Karpas-422 (cell line): ENCODE data around the gene HS3ST6. TPM values are rescaled to one million over a fixed set of nuclear protein-coding genes. Genes with fewer than 3 reads are reported as not detected.
"Not testable (repeated sequence)": the region's sequence is repeated elsewhere in the genome, so short reads cannot be mapped to it uniquely, and the experiment has no call there.

Experiments
- DNase-seq: peaks from one replicate; pipeline ENCODE4 v3.0.0-alpha.2; 2015
- H2AFZ ChIP-seq: fragments of 200-600 bp; sonication (generic); 2 replicates; pipeline ENCODE4 v1.6.1; 2014; ENCODE audit warnings: antibody characterized with exemption, low read length, mixed read lengths
- H3K27ac ChIP-seq: fragments of 200-600 bp; sonication (generic); 2 replicates; pipeline ENCODE4 v1.5.1; 2014; ENCODE audit warnings: mild to moderate bottlenecking, low read length, moderate library complexity
- H3K27me3 ChIP-seq: fragments of 200-600 bp; sonication (generic); 2 replicates; pipeline ENCODE4 v1.6.1; 2014; ENCODE audit warnings: low read length, mixed read lengths
- H3K36me3 ChIP-seq: fragments of 200-600 bp; sonication (generic); 2 replicates; pipeline ENCODE4 v1.6.1; 2014; ENCODE audit warnings: low read length, mixed read lengths; ENCODE audit not compliant: insufficient read depth
- H3K4me1 ChIP-seq: fragments of 200-600 bp; sonication (generic); 2 replicates; pipeline ENCODE4 v1.6.1; 2014; ENCODE audit warnings: mild to moderate bottlenecking, low read length, mixed read lengths
- H3K4me2 ChIP-seq: fragments of 200-600 bp; sonication (generic); 2 replicates; pipeline ENCODE4 v1.6.1; 2014; ENCODE audit warnings: low read length, low read depth, mild to moderate bottlenecking; ENCODE audit not compliant: poor library complexity, severe bottlenecking
- H3K4me3 ChIP-seq: fragments of 200-600 bp; sonication (generic); 2 replicates; pipeline ENCODE4 v1.5.1; 2014; ENCODE audit warnings: mild to moderate bottlenecking, antibody characterized with exemption, low read length, mixed read lengths
- H3K79me2 ChIP-seq: fragments of 200-600 bp; sonication (generic); 2 replicates; pipeline ENCODE4 v1.6.1; 2014; ENCODE audit warnings: mild to moderate bottlenecking, low read length, mixed read lengths
- H3K9ac ChIP-seq: fragments of 200-600 bp; sonication (generic); 2 replicates; pipeline ENCODE4 v1.6.0; 2014; ENCODE audit warnings: low read length
- H3K9me2 ChIP-seq: fragments of 200-600 bp; sonication (generic), shearing (Covaris generic); replicated peaks from 2 replicates; pipeline ENCODE4 v1.6.0; 2014; ENCODE audit warnings: mild to moderate bottlenecking, low read length, moderate library complexity; ENCODE audit not compliant: insufficient read depth
- H3K9me3 ChIP-seq: fragments of 300-700, 200-600 bp; sonication (generic); 2 replicates; pipeline ENCODE4 v1.6.1; 2014; ENCODE audit warnings: low read length, mixed read lengths
- H4K20me1 ChIP-seq: fragments of 200-600 bp; sonication (generic); 2 replicates; pipeline ENCODE4 v1.6.1; 2014; ENCODE audit warnings: mild to moderate bottlenecking, antibody characterized with exemption, low read length, low read depth; ENCODE audit not compliant: insufficient read depth
- total RNA-seq: library from RNA; depleted of rRNA; stranded (reverse); fragments of >200 nt; shearing (Covaris generic); gene quantifications from 2 replicates; pipeline ENCODE4 v1.2.3, GENCODE V29; 2014; ENCODE audit warnings: low replicate concordance

Gene HS3ST6
- total RNA-seq, 1 experiment from 2014 or later = not detected

DNA sequence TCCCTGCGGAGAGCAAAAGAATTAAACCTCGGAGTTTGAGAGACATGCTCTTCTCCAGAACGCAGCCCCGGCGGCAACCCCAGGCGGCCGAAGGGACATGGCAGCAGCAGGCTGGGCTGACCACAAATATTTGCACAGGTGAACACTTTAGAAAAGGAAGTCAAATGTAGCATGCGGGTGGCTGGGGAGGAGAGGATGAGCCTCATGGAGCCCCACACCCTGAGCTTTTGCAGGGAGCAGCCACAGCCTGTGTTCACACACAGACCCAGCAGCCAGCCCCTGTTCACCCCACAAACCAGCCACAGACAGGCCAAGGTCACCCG, 17.8 kb downstream of the HS3ST6 start:
- no peaks in the 10 kb centered on the region for H3K9me3 ChIP-seq
- no peak overlapping the region for H3K9ac ChIP-seq
- no peaks in the 10 kb centered on the region for H3K27me3 ChIP-seq
- H3K36me3 ChIP-seq = no peaks in the 10 kb centered on the region
- H2AFZ ChIP-seq = no peak overlapping the region
- no peaks in the 10 kb centered on the region for H3K9me2 ChIP-seq
- no peaks in the 10 kb centered on the region for H3K79me2 ChIP-seq
- H4K20me1 ChIP-seq = no peaks in the 10 kb centered on the region
- H3K4me1 ChIP-seq = no peaks in the 10 kb centered on the region
- no peak for DNase-seq
- no peak overlapping the region for H3K4me2 ChIP-seq
- no peak overlapping the region for H3K4me3 ChIP-seq
- no peak overlapping the region for H3K27ac ChIP-seq

DNA sequence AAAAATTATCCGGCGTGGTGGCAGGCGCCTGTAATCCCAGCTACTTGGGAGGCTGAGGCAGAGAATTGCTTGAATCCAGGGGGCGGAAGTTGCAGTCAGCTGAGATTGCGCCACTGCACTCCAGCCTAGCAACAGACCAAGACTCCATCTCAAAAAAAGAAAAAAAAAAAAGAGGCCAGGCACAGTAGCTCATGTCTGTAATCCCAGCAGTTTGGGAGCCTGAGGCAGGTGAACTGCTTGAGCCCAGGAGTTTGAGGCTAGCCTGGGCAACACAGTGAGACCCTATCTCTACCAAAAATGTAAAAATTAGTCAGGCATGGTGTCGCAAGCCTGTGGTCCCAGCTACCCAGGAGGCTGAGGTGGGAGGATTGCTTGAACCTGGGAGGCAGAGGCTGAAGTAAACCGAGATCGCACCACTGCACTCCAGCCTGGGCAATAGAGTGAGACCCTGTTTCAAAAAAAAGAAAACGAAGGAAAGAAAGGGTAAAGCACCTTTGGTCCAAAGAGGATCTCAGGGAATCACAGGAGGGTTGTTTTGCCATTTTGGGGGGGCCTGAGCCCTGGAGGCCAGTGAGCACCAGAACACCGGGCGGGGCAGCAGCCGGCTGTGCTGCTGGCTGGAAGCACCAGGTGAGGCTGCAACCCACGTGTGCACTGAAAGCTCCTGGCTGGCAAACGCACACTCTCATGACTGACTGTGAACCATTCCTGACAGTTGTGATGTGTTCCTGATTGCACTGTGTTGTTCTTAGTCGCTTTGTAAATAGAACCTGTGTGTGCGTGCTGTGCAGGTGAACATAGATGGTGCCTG, 18.4 kb downstream of the HS3ST6 start:
- H3K4me1 ChIP-seq = no peaks in the 10 kb centered on the region
- H3K4me2 ChIP-seq = no peak overlapping the region
- no peak overlapping the region for H2AFZ ChIP-seq
- H4K20me1 ChIP-seq = no peaks in the 10 kb centered on the region
- H3K9ac ChIP-seq = no peak overlapping the region
- no peak for DNase-seq
- no peaks in the 10 kb centered on the region for H3K9me3 ChIP-seq
- H3K4me3 ChIP-seq = no peak overlapping the region
- no peaks in the 10 kb centered on the region for H3K79me2 ChIP-seq
- H3K9me2 ChIP-seq = no peaks in the 10 kb centered on the region
- H3K27me3 ChIP-seq = no peaks in the 10 kb centered on the region
- H3K27ac ChIP-seq = no peak overlapping the region
- H3K36me3 ChIP-seq = no peaks in the 10 kb centered on the region

DNA sequence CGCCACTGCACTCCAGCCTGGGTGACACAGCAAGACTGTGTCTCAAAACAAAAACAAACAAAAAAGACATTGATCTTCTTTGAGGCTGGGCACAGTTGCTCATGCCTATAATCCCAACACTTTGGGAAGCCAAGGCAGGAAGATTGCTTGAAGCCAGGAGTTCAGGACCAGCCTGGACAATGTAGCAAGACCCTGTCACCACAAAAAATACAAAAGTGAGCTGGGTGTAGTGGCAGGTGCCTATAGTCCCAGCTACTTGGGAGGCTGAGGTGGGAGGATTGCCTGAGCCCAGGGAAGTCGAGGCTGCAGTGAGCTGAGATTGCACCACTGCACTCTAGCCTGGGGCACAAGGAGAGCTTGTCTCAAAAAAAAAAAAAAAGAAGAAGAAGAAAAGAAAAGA, 20.5 kb downstream of the HS3ST6 start:
- H3K4me2 ChIP-seq, H3K27me3 ChIP-seq, H3K27ac ChIP-seq, H4K20me1 ChIP-seq, H2AFZ ChIP-seq, H3K9me3 ChIP-seq, DNase-seq, H3K36me3 ChIP-seq, H3K79me2 ChIP-seq, H3K9ac ChIP-seq, H3K4me3 ChIP-seq, H3K4me1 ChIP-seq, H3K9me2 ChIP-seq: not testable (repeated sequence)

DNA sequence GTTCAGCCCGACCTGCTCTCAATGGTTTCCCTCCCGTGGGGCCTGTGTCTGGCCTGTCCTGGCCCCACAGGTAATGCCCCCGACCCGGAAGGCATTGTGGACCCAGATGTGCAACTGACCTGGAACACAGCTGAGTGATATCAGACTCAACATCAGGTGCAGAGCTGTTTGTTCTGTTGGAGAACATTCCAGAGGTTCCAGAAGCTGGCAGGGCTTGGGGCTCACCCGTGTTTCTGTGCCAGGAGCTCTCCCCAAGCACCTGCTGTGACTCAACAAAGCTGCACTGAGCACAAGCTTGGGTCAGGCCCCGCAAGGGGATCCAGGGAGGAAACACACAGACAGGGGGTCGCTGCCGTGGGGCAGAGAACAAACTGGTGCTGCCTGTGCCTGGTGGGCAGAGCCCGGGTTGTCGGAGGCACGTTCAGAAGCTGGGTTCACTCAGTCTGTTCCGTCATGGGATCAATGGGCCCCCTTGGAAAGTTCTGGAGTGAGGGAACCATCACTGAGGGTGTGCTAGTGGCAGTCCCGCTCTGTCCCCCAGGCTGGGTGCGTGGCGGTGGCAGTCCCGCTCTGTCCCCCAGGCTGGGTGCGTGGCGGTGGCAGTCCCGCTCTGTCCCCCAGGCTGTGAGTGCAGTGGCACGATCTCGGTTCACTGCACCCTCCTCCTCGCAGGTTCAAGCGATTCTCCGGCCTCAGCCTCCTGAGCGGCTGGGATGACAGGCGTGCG, 22.1 kb downstream of the HS3ST6 start:
- Histone ChIP-seq H3K4me2 (no peak overlapping the region), H3K9ac (no peak overlapping the region), H3K4me1 (no peaks in the 10 kb centered on the region), H3K27ac (no peak overlapping the region), H2AFZ (no peak overlapping the region), H3K27me3 (no peaks in the 10 kb centered on the region), H3K9me2 (no peaks in the 10 kb centered on the region), H3K79me2 (no peaks in the 10 kb centered on the region), H3K4me3 (no peak overlapping the region), H3K36me3 (no peaks in the 10 kb centered on the region), H3K9me3 (no peaks in the 10 kb centered on the region), H4K20me1 (no peaks in the 10 kb centered on the region)
- no peak for DNase-seq

DNA sequence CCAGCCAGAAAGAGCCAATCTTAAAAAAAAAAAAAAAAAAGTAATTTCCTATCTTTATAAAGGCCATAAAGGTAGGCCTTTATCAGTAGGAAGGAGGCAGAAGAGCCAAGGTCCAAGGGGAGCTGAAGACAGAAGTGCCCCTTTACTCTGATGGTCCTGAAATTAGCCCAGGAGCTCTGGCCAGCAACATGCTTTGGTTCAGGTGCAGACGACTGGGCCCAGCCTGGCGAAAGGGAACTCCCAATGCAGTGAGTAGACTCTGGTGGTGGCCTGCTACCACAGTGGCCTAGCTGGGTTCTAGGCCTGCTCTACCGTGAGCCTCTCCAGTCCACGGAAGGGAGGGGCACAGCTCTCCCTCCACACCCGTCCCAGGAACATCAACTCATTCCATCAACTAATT, 23.1 kb downstream of the HS3ST6 start:
- no peaks in the 10 kb centered on the region for H4K20me1 ChIP-seq
- no peak overlapping the region for H3K4me3 ChIP-seq
- no peak overlapping the region for H3K9ac ChIP-seq

DNA sequence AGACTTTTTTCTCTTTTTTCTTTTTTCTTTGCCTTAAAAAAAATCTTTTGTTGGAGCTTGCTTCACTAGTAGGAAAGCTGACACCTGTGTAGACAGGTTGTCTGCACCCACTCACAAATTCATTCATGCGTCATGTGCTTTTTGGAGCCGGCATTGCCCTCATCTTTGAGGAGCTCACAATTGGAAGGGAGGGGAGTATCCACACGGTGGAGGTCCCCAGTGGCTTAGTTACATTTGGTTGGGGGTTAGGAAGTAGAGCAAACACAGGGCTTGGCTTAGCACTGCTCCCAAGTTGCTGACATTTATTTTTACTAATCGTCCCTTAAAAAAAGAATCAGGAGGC, 27.5 kb downstream of the HS3ST6 start:
- Histone ChIP-seq H2AFZ (no peak overlapping the region), H3K9me3 (no peaks in the 10 kb centered on the region), H3K9ac (no peak overlapping the region), H3K27ac (no peak overlapping the region), H3K79me2 (no peaks in the 10 kb centered on the region), H3K9me2 (no peaks in the 10 kb centered on the region), H3K4me3 (no peak overlapping the region), H3K4me1 (no peaks in the 10 kb centered on the region), H3K36me3 (no peaks in the 10 kb centered on the region), H4K20me1 (no peaks in the 10 kb centered on the region), H3K4me2 (no peak overlapping the region), H3K27me3 (no peaks in the 10 kb centered on the region)
- DNase-seq = no peak

More for the DNA sequence above, 23.1 kb downstream of the HS3ST6 start:
- Histone ChIP-seq H3K9me2 (no peaks in the 10 kb centered on the region), H3K36me3 (no peaks in the 10 kb centered on the region), H3K27ac (no peak overlapping the region), H2AFZ (no peak overlapping the region), H3K79me2 (no peaks in the 10 kb centered on the region), H3K4me2 (no peak overlapping the region), H3K4me1 (no peaks in the 10 kb centered on the region), H3K27me3 (no peaks in the 10 kb centered on the region), H3K9me3 (no peaks in the 10 kb centered on the region)
- no peak for DNase-seq

DNA sequence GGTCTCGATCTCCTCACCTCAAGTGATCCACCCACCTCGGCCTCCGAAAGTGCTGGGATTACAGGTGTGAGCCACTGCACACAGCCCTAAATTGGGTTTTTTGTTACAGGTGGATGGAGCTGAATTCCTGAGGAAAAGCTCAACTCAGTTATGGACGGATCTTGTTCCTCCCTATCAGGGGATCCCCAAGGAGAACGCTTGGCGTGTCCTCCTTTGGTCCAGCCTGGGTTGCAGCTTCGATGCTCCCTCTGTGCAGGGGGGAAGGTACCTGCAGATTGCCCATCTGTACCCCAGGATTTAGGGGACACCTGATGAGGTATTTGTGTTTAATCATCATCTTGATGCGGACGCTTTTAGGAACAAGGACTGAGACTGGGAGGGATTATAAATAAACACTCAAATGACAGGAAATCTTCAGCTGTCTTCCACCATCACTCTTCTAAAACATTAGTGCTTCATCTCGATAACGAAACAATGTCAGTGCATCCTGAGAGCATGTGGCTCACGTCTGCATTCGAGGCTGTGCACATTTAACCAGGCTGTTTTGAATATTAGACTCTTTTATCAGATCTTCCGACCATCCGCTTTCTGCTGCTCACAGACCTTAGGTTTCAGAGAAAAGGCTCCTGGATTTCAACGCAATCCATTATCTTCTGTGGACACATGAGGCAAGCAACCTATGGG, 28.0 kb downstream of the HS3ST6 start:
- H3K4me3 ChIP-seq = no peak overlapping the region
- no peaks in the 10 kb centered on the region for H3K36me3 ChIP-seq
- H3K4me2 ChIP-seq = no peak overlapping the region
- no peaks in the 10 kb centered on the region for H3K9me2 ChIP-seq
- no peaks in the 10 kb centered on the region for H3K4me1 ChIP-seq
- no peak overlapping the region for H3K9ac ChIP-seq
- no peaks in the 10 kb centered on the region for H3K27me3 ChIP-seq
- H4K20me1 ChIP-seq = no peaks in the 10 kb centered on the region
- no peaks in the 10 kb centered on the region for H3K9me3 ChIP-seq
- no peaks in the 10 kb centered on the region for H3K79me2 ChIP-seq
- DNase-seq = no peak
- no peak overlapping the region for H3K27ac ChIP-seq
- no peak overlapping the region; the same call in 1 of the 2 replicates for H2AFZ ChIP-seq

DNA sequence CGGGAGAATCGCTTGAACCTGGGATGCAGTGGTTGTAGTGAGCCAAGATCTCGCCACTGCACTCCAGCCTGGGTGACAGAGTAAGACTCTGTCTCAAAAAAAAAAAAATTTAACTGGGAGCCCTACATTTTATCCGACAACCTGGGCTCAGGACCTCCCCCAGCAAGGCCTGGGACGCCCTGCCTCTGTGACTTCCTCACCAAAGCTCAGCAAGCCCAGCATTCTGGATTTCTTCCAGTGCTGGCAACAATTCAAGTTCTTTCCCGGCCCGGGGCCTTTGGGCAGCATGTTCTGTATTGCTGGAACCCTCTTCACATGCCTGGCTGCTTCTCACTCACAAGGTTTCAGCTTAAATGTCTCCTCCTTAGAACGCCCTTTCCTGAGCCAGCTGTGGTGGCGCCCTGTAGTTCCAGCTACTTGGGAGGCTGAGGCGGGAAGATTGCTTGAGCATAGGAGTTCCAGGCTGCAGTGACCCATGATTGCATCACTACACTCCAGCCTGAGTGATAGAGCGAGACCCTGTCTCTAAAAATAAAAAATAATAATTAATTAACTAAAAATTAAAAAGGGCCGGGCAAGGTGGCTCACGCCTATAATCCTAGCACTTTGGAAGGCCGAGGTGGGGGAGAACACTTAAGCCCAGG, 30.4 kb downstream of the HS3ST6 start:
- no peak overlapping the region for H2AFZ ChIP-seq
- H3K27ac ChIP-seq = no peak overlapping the region
- no peaks in the 10 kb centered on the region for H3K9me3 ChIP-seq
- H3K9ac ChIP-seq = no peak overlapping the region
- no peaks in the 10 kb centered on the region for H3K36me3 ChIP-seq
- H3K4me3 ChIP-seq = no peak overlapping the region
- no peaks in the 10 kb centered on the region for H3K9me2 ChIP-seq
- no peaks in the 10 kb centered on the region for H4K20me1 ChIP-seq
- no peak overlapping the region for H3K4me2 ChIP-seq
- no peaks in the 10 kb centered on the region for H3K4me1 ChIP-seq
- no peaks in the 10 kb centered on the region for H3K79me2 ChIP-seq
- no peak for DNase-seq
- H3K27me3 ChIP-seq = no peaks in the 10 kb centered on the region
